A172 (cell line): ENCODE data around the gene KANK2. TPM values are rescaled to one million over a fixed set of nuclear protein-coding genes. Genes with fewer than 3 reads are reported as not detected.
A peak's percentile ranks its signal among the peaks of the same experiment; 100 is the strongest.
"Not testable (repeated sequence)": the region's sequence is repeated elsewhere in the genome, so short reads cannot be mapped to it uniquely, and the experiment has no call there.

ENCODE experiments used
- DNase-seq: peaks from one replicate; pipeline ENCODE4 v3.0.0-alpha.2; 2015; ENCODE audit warnings: low spot score
- total RNA-seq: library from RNA; depleted of rRNA; stranded (reverse); fragments of >200 nt; shearing (Covaris generic); gene quantifications from 2 replicates; pipeline ENCODE4 v1.2.3, GENCODE V29; 2014

Gene KANK2
- total RNA-seq, 1 experiment from 2014 or later = 135 TPM

DNA sequence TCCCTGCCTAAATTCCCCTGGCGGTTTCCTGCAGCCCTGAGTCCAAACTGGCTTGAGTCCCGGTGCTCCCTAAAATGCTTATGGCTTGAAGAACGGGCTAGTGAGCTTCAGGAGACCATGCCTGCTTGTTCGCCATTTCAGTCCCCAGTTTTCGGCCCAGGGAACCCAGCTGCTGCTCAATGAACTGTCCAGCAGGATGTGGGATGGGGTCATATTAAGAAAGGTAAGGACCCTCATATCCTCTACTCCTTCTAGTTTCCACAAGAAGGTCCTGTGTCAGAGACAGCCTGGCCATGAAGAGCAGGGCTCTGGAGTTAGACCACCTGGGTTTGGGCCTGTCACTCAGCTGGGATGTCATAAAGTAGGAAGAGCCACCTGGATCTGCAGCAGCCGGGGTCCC, 24.8 kb downstream of the KANK2 start:
- DNase-seq = no peak

DNA sequence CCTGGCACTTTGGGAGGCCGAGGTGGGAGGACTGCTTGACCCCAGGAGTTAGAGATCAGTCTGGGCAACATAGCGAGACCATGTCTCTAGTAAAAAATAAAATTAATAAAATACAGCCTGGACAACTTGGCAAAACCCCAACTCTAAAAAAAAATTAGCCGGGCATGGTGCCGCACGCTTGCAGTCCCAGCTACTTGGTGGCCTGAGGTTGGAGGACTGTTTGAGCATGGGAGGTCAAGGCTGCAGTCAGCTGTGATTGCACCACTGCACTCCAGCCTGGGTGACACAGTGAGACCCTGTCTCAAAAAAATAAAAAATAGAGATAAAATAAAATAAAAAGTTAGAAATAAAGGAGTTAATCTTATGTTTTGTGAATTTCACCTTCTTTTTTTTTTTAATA, 26.2 kb downstream of the KANK2 start:
- no peak for DNase-seq

DNA sequence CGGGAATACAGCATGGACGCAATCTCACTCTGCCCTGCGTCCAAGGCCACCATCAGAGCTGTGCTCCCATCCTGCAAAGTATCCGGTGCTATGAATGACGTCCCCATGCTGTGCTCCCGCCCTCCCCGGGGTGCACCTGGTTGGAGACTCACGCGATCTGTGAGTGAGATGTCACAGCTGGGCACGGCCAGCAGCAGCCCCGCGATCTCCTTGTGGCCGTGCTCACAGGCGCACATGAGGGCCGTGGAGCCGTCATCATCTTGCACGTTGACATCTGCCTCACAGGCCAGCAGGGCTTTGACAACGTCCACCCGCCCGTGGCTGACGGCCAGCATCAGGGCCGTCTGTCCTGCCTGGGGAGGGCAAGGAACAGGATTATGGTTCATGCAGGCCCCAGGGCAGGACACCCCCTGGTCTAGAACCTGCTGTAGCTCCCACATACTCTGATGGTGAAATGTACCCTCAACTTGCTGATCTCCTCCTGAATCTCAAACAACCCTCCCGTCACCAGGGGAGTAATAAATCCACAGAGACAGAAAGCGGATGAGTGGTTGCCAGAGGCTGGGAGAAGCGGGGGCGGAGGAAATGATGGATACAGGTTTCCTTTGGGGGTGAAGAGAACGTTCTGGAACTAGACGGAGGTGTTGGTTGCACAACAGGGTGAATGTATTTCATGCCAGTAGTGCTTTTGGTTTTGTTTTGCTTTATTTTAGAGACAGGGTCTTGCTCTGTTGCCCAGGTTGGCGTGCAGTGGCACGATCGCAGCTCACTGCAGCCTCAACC, 27.3 kb downstream of the KANK2 start:
- DNase-seq = no peak

DNA sequence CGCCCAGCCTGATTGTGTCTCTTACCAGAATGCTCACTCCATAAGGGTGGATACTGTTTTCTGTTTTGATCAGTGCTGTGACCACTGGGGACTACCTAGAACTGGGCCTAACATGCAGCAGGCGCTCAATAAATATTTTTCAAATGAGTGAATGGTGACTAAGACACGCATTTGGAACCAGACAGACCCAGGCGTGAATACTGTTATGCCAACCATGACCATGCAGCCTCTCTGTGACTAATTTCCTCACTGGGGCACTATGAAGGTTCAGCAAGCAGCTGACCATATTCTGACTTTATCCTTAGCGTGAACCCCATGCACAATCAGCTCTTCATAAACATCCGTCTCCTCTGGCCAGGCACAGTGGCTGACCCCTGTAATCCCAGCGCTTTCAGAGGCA, 28.8 kb downstream of the KANK2 start:
- DNase-seq = peak; percentile 98

DNA sequence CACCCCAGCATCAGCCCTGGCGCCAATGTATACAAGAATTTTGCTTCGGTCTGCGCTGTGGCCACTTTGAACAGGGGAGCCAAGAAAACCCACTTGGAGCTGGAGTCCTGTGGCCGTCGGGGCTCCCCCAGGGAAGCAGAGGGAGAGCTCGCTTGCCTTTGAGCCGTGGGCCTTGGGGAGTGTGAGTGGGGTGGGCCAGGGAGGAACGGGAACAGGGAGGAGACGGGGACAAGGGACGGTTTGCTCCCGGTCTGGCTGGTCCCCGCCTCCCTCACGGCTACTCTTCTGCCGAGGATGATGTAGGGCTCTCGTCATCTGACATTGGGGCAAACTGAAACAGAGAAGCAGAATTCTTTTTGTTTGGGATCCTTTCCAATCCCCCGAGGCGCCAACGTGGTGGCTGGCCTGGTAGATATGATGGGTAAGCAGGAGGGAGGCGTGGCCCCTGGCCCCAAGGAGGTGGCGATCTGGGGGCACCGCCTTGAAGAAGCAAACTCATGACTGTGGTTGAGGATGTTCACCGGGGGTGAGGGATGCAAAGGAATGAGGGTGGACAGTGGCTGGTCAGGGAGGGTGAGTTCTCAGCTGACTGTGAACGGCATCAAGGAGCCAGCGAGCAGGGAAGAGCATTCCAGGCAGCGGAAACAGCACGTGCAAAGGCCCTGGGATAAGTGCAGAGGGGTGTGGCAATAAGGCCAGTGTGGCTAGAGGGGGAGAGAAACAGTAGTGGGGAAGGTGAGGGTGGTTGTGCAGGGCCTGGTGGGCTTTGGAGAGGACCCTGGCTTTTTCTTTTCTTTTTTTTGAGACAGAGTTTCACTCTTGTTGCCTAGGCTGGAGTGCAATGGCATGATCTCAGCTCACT, 30.8 kb downstream of the KANK2 start:
- no peak for DNase-seq

DNA sequence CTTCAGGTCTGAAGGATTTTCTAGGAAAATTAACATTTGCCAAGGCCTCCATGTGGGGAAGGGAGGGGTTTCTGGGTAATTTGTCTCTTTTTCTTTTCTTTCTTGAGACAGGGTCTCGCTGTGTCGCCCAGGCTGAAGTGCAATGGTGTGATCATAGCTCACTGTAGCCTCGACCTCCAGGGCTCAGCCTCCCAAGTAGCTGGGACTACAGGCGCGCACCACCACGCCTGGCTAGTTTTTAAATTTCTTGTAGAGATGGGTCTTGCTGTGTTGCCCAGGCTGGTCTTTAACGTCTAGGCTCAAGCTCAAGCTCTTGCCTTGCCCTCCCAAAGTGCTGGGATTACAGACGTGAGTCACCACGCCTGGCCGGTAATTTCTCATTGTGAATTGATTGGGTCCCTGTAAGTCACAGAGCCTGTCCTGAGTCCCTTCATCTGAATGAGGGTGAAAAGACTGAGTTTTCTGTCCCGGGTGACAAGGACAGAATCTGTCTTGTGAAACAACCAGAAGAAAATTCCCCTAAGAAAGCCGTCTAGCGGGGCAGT, 31.8 kb downstream of the KANK2 start:
- DNase-seq = no peak

DNA sequence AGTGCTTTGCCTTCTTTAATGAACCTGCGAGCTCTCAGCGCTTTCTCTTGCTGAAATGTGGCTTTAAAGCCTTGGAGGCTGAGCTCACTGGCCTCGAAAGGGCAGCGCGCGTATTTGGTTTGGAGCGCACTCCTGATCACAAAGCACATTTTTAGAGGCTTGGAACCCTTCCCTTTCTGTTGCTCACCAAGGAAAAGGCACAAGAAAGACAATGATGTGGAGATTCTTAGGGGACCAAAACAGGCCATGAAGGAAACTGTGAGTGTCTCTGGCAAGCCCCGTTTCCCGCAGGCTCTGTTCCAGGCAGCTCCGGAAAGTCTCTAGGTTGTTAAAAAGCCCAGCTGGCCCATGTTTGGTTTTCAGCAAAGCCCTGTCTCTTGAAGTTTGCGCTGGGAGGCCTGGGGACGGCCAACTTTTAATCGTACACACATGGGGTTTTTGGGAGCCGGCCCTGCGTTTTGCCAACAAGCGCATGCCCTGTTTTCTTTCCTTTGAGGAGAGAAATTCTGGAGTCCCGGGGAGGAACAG, 32.4 kb downstream of the KANK2 start:
- no peak for DNase-seq

DNA sequence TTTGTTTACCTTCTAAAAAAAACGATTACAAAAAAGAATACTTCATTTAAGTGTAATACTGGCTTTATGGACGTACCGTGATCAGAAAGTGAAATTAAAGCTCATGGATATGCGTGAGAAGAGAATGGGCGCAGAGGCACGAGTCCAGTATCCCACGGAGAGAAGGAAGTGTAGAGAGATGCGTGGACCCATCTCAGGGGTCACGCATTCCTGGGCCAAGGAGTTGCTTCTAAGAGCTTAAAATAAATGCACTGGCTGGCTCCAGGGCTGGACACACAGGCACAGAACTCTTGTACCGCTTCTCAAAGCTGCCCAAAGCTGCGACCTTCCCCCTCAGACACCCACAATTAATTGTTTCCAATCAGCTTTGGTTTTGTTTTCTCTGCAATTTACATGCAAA, 33.0 kb downstream of the KANK2 start:
- DNase-seq = no peak

DNA sequence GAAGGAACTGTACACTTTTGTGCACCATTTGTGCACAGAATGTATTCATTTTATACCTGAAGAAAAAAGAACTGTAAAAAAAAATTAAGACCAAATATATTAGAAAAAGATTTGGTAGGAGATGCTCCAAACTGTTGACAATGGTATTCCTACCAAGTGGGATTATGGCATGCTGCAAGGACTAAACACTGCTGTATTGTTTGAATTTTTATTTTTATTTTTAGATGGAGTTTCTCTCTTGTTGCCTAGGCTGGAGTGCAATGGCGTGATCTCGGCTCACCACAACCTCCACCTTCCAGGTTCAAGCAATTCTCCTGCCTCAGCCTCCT, 36.9 kb downstream of the KANK2 start:
- not testable (repeated sequence) for DNase-seq

DNA sequence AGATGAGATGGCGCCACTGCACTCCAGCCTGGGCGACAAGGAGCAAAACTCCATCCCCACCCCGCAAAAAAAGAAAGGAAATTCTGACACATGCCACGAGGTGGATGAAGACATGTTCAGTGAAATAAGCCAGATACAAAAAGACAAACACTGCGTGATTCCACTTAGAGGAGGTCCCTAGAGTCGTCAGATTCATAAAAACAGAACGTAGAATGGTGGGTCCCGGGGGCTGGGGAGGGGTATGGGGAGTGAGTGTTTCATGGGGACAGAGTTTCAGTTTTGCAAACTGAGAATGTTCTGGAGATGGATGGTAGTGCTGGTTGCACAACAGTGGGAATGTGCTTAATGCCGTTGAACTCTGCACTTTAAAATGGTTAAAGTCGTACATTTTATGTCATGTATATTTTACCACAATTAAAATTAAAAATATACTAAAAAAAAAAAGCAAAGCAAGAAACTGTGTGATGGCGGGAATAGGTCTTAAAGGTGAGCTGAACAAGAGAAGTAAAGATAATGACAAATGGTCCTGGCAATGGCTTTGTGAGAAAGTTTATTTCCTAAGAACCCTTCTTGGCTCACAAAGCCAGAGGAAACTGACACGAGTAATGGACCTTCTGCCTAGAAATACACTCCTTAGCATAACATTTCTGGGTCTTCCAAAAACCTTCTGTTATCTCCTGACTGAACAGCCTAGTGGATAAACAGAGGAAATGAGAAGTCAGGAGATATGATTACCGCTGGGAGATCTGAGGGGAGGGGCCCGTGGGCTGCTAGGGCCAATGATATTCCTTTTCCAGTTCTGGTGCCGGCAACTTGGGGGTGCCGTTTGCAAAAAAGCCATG, 37.5 kb downstream of the KANK2 start:
- DNase-seq = no peak

DNA sequence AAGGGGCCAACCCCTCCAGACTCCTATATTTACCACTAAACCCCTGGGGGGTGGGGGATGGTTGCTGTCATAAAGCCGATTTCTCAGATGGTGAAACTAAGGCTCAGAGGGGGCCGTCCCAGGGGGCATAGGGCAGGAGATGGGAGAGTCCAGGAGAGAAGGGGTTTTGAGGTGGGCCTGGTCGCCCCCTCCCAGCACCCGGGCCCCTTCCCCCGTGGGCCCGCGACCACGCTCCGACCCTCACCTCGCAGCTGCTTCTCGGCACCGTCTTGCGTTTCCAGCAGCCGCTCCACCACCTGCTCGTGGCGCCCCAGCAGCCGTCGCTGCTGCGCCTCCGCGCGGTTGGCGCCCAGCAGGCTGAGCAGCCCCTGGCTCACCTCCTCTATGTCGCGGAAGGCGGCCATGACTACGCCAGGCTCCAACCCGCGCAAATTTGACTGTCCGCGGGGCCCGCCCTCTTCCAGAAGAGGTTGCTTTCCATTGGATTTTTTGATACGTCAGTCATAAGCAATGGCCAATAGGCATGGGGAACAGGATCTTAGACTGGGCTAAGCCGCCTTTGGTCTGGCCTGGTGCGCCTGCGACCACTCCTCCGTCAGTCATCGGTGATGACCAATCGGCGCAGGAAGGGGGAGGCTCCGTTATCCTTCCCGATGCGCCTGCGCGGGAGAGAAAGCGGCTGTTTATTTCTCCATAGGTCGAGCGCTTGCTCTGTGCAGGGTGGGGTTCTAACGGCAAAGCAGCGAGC, 41.8 kb downstream of the KANK2 start, which contains the start of gene SPC24:
Gene SPC24 (minus strand): TSS at position 410 of the 748 bp plus-strand sequence. CDS start 6 bp downstream, at position 404.
- DNase-seq = peak; percentile 99

DNA sequence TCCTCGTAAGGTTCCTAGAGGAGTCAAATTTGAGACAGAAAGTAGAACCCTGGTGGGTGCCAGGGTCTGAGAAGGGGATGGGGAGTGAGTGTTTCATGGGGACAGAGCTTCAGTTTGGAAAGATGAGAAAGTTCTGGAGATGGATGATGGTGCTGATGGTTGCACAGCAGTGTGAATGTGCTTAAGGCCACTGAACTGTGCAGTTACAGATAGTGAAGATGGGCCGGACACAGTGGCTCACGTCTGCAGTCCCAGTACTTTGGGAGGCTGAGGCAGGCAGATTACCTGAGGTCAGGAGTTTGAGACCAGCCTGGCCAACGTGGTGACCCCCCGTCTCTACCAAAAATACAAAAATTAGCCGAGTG, 42.7 kb downstream of the KANK2 start:
- no peak for DNase-seq

DNA sequence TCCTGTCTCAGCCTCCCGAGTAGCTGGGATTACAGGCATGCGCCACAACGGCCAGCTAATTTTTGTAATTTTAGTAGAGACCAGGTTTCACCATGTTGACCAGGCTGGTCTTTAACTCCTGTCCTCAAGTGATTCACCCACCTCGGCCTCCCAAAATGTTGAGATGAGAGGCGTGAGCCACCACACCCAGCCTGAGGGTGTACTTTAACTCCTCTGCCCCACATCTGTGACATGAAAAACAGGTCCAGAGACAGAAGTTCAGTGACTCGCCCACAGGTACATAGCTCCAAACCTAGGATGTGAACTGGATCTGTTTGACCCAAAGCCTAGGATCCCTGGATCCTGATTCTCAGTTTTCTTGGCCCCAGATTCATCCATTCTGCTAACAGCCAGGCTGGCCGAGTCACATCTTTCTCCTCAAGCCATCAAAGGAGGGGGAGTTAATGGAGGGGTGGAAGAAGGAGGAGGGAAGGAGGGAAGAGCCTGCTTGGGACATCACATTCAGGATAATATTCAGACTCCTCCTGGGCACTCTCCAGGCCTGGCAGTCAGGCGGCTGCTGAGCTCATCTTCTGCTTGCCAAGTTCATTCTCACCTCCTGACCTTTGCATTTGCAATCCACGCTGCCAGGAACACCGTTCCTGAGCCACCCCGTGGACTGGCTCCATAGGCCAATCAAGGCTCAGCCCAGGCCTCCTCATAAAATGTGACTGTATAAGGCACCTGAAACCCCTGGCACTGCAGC, 44.9 kb downstream of the KANK2 start:
- peak; percentile 74 for DNase-seq

DNA sequence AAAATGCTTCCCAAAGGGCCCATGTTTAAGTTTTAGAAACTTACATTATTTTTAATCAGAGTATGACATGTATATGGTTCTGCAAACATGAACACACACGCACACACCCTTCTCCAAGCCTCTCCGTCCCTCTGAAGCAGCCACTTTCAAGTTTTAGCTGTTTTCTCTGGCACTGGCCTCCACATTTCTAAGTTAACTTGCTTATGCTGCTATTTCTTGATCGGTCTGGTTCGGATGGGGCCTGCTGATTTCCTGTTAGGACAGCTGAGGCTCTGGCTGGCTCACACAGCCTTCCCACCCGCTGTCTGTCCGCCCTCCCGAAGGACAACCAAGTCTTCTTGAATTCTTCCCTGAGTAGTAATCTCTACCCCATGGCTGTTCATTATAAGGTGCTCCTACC, 46.2 kb downstream of the KANK2 start:
- no peak for DNase-seq

DNA sequence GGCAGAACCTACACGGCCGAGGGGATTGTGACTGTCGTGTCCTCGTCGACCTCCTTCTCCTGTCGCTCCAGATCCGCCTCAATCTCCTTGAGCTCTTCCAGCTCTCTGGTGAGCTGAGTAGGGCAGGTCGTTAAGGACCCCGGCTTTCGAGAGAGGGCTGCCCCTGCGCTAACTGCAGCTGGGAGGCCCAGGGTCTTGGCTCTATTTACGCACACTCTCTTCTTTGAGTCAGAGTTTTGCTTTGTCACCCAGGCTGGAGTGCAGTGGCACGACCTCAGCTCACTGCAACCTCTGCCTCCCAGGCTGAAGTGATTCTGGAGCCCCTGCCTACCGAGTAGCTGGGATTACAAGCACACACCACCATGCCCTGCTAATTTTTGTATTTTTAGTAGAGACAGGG, 49.3 kb downstream of the KANK2 start:
- no peak for DNase-seq

DNA sequence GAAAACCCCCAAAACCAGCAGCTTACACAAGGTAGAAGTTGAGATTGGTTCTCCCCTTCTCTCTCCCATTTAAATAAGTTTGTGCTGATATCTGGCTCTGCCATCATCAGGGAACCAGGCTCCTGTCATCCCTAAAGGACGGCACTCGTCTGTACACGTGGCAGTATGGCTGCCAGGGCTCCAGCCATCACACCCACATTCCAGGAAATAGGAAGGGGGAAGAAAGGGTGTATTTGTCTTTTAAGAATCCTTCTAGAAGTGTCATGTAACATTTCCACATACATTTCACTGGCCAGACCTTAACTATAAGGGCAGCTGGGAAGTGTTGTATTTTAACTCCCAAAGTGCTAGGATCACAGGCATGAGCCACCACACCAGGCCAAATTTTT, 51.8 kb downstream of the KANK2 start:
- DNase-seq = no peak

DNA sequence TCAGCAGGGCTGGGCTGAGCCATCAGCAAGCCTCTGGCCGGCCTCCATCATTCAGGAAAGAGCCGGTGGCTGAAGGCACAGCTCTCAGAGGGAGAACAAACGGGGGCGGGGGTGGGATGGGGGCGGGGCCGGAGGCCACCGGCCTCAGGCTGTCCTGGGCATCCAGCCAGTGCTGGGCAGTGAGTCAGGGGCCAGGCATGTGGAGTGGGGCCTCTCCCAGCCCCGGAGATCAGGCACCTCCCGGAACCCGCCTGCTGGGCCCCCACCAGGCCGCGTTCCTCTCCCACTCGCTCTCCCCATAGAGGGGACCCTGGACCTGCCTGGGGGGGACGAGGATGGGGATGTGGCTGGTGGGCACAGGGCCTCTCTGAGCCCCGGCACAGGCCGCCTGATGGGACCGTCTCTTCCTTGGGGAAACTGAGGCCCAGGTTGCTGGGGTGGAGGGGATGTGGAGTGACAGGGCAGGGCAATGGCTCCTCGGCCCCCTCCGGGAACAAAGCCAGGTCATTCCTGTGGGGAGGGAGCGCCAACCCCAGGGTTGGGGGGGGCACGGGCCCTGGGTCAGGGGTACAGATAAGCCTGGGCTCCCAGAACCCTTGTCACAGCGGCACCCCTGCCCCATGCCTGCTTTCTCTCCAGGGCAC, 54.7 kb downstream of the KANK2 start:
- peak; percentile 95 for DNase-seq

DNA sequence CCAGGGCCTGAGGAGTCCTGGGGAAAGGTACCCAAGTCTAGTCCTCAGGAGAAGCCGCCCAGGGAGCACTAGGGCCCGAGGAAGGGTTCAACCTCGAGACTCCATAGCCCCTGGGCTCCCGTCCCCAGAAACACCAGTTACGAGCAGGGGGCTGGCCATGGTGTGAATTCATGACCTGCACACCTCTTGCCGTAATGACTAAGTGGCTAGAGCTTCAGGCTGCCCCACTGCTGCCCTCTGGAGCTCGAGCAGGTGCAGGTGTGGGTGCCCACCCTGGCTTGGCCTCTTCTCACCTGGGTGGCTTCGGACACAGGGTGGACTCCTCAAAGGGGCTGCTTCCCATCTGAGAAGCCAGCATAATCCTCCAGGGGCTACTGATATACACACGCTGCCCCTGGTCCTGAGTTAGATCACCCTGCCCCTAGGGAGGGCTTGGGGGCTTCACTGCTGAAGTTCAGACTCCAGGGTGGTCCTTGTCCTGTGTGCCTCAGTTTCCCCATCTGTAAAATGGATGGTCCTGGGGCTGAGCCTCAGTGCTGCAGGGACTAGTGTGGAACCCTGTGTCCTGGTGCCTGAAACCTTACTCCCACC, 55.3 kb downstream of the KANK2 start:
- DNase-seq = peak; percentile 59

DNA sequence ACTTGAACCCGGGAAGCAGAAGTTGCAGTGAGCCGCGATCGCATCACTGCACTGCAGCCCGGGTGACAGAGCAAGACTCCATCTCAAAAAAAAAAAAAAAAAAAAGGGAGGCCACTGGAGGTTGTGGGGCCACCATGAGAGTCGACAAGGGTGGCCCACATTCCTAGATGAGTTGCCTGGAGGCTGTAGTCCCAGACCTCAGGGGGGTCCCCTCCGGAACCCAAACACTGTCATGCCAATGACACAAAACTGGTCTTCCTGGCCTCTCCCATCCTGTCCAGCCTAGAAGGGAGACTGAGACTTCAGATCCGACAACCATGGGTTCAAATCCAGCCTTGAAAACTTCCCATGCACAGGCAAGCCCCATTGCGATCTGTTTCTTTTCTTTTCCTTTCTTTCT, 56.4 kb downstream of the KANK2 start:
- DNase-seq = no peak
